HCT116 (cell line): Measurements from ENCODE around the gene DDX10. TPM values are rescaled to one million over a fixed set of nuclear protein-coding genes. Genes with fewer than 3 reads are reported as not detected.

Source experiments
- ATAC-seq: fragments of 200-7000 bp; cut with Tn5 transposase; 2 replicates; pipeline ENCODE4 v1.9.1; 2020; ENCODE audit warnings: mild to moderate bottlenecking, moderate library complexity
- BruUV-seq: library from RNA; stranded (reverse); fragments of 400-500 nt; replicated peaks from 2 replicates; lab custom pipeline; 2021; lab: Mats Ljungman, UMichigan
- CTCF ChIA-PET: fragments of 300-600 bp; sonication (Branson Sonifier 250); formaldehyde crosslinking; loops from one replicate; lab custom pipeline; 2021; ENCODE audit warnings: antibody characterized with exemption; lab: Charles Lee
- POLR2A ChIA-PET: fragments of 300-600, 350-600 bp; sonication (Branson Sonifier 250); formaldehyde crosslinking; loops from one replicate; lab custom pipeline; 2021; ENCODE audit warnings: antibody characterized with exemption; lab: Charles Lee
- RAD21 ChIA-PET, 2 experiments: fragments of 300-600 bp; sonication (Branson Sonifier 250); formaldehyde crosslinking; loops; one replicate each; lab custom pipeline; 2023; ENCODE audit warnings: low total read pairs in 2 of 2; ENCODE audit not compliant: uncharacterized antibody in 2 of 2, unreplicated experiment in 2 of 2, low non-redundant PET in 1 of 2; lab: Charles Lee
- DNase-seq: peaks from one replicate; pipeline ENCODE4 v3.0.0-alpha.2; 2010; ENCODE audit warnings: low read depth, low spot score
- H2AFZ ChIP-seq: fragments of 200-600 bp; shearing (Covaris generic), sonication (generic); 2 replicates; pipeline ENCODE4 v1.6.1; 2017; ENCODE audit warnings: low read depth, mixed run types, mixed read lengths, antibody characterized with exemption, low read length; ENCODE audit not compliant: poor library complexity, severe bottlenecking
- H3K27ac ChIP-seq: 2 replicates; pipeline ENCODE4 v1.5.1; 2012; ENCODE audit warnings: low read depth, low read length
- H3K27me3 ChIP-seq: fragments of 200-600 bp; sonication (generic); 2 replicates; pipeline ENCODE4 v1.6.1; 2016; ENCODE audit warnings: mixed run types, low read length, mixed read lengths; ENCODE audit not compliant: insufficient read depth
- H3K36me3 ChIP-seq, 2 experiments: fragments of 200-500 bp in 1 of 2; fragments of 200-600 bp in 1 of 2; sonication (Bioruptor generic) in 1 of 2; sonication (generic) in 1 of 2; 2 replicates each; pipeline versions ENCODE4 v1.5.1 to v1.6.1; 2014 to 2016; ENCODE audit warnings: low read length in 2 of 2, inconsistent platforms in 1 of 2, mixed read lengths in 1 of 2, mixed run types in 1 of 2; ENCODE audit not compliant: insufficient read depth in 2 of 2, control insufficient read depth in 1 of 2
- H3K4me1 ChIP-seq, 2 experiments: fragments of 200-600 bp in 1 of 2; sonication (generic) in 1 of 2; 2 replicates each; pipeline versions ENCODE4 v1.5.1 to v1.6.1; 2012 to 2017; ENCODE audit warnings: low read length in 2 of 2, inconsistent platforms in 1 of 2, mild to moderate bottlenecking in 1 of 2, mixed read lengths in 1 of 2, mixed run types in 1 of 2, moderate library complexity in 1 of 2; ENCODE audit not compliant: insufficient read depth in 2 of 2, control insufficient read depth in 1 of 2
- H3K4me2 ChIP-seq: fragments of 200-600 bp; sonication (generic); 2 replicates; pipeline ENCODE4 v1.6.1; 2017; ENCODE audit warnings: mixed run types, low read length, mixed read lengths
- H3K4me3 ChIP-seq, 2 experiments: fragments of 200-600 bp in 1 of 2; sonication (generic) in 1 of 2; replicated peaks in 1 of 2; 2 replicates each; pipeline ENCODE4 v1.5.1; 2011 to 2016; ENCODE audit warnings: low read length in 2 of 2, control low read depth in 1 of 2, low read depth in 1 of 2, mild to moderate bottlenecking in 1 of 2, mixed read lengths in 1 of 2, mixed run types in 1 of 2
- H3K79me2 ChIP-seq: fragments of 200-600 bp; sonication (generic); 2 replicates; pipeline ENCODE4 v1.6.1; 2017; ENCODE audit warnings: mild to moderate bottlenecking, mixed run types, low read length, moderate library complexity, mixed read lengths; ENCODE audit not compliant: insufficient read depth
- H3K9ac ChIP-seq: fragments of 200-600 bp; sonication (generic); 2 replicates; pipeline ENCODE4 v1.6.1; 2016; ENCODE audit warnings: low read length, mixed read lengths
- H3K9me2 ChIP-seq: fragments of 200-600 bp; sonication (generic), shearing (Covaris generic); 2 replicates; pipeline ENCODE4 v1.6.1; 2017; ENCODE audit warnings: mixed run types, mild to moderate bottlenecking, moderate library complexity; ENCODE audit not compliant: insufficient read depth
- H3K9me3 ChIP-seq, 2 experiments: fragments of 200-500 bp in 1 of 2; fragments of 200-600 bp in 1 of 2; sonication (Bioruptor generic) in 1 of 2; sonication (generic) in 1 of 2; 2 replicates each; pipeline ENCODE4 v1.6.1; 2014 to 2017; ENCODE audit warnings: low read length in 2 of 2, mixed read lengths in 2 of 2, inconsistent platforms in 1 of 2, low read depth in 1 of 2, mild to moderate bottlenecking in 1 of 2, mixed run types in 1 of 2, moderate library complexity in 1 of 2; ENCODE audit not compliant: control insufficient read depth in 1 of 2, insufficient read depth in 1 of 2
- H4K20me1 ChIP-seq: fragments of 200-600 bp; sonication (generic), shearing (Covaris generic); 2 replicates; pipeline ENCODE4 v1.6.1; 2017; ENCODE audit warnings: mixed run types, mild to moderate bottlenecking, moderate library complexity; ENCODE audit not compliant: insufficient read depth
- ELF1 ChIP-seq: IDR thresholded peaks from 2 replicates; pipeline ENCODE4 v1.6.1; 2012; ENCODE audit warnings: low read depth, borderline replicate concordance
- JUND ChIP-seq: IDR thresholded peaks from 2 replicates; pipeline ENCODE4 v1.6.1; 2012
- POLR2AphosphoS5 ChIP-seq: IDR thresholded peaks from 2 replicates; pipeline ENCODE4 v1.6.1; 2011; ENCODE audit warnings: mild to moderate bottlenecking, low read depth, low read length, moderate library complexity
- RAD21 ChIP-seq: IDR thresholded peaks from 2 replicates; pipeline ENCODE4 v1.6.1; 2012; ENCODE audit warnings: low read depth, mild to moderate bottlenecking
- SIN3A ChIP-seq: IDR thresholded peaks from 2 replicates; pipeline ENCODE4 v1.6.1; 2012; ENCODE audit warnings: low read depth
- TCF7L2 ChIP-seq: IDR thresholded peaks from 2 replicates; pipeline ENCODE4 v1.7.0; 2011; ENCODE audit warnings: borderline replicate concordance, inconsistent platforms; ENCODE audit not compliant: insufficient read depth, insufficient read length; ENCODE audit errors: extremely low read depth
- YY1 ChIP-seq: IDR thresholded peaks from 2 replicates; pipeline ENCODE4 v1.6.1; 2011; ENCODE audit warnings: low read length, low read depth, moderate library complexity, mild to moderate bottlenecking; ENCODE audit not compliant: insufficient replicate concordance; ENCODE audit errors: extremely low read depth
- ZFX ChIP-seq: fragments of 450-650 bp; IDR thresholded peaks from 2 replicates; pipeline ENCODE4 v1.6.1; 2017
- ZNF274 ChIP-seq: fragments of 200-500 bp; sonication (Bioruptor generic); IDR thresholded peaks from 2 replicates; pipeline ENCODE4 v1.6.1; 2014; ENCODE audit warnings: mild to moderate bottlenecking, low read depth, low read length, inconsistent platforms
- intact Hi-C: fragments of 100-400 bp; cut with micrococcal nuclease; formaldehyde crosslinking; loops from 2 replicates; pipeline ENCODE4 v1.10.0; 2022
- total RNA-seq: library from RNA; stranded (reverse); gene quantifications from one replicate; pipeline ENCODE4 v1.2.1, GENCODE V29; 2021; ENCODE audit not compliant: unreplicated experiment
- TF ChIP-seq, protein P1 (sequence below): IDR thresholded peaks from 2 replicates; pipeline ENCODE4 v1.6.1; 2012
- TF ChIP-seq, protein P2 (sequence below): IDR thresholded peaks from 2 replicates; pipeline ENCODE4 v1.6.1; 2012
- TF ChIP-seq, protein P3 (sequence below): IDR thresholded peaks from 2 replicates; pipeline ENCODE4 v1.6.1; 2012; ENCODE audit warnings: low read depth

DDX10 gene
- total RNA-seq, 1 experiment from 2014 or later = 66.5 TPM

DNA sequence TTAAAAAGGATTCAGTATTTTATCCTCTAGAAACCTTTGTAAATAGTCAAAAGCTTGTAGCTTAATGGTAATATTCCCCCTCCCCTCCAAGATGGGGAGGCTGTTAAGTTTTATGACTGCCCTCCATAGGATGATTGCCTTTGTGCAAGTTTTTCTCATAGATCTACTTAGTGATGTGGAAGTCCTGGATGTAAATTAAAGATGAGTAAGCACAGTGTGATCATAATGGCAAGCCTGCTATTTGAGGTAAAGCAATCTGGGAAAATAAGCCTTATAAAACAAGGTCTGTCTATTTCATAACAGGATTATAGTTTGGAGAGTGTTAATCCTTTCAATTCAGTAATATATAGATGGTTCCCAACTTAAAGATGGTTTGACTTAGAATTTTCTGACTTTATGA is 216.3 kb downstream of the DDX10 start:
- RAD21 ChIA-PET = no interaction called here
- Histone ChIP-seq H3K27me3 (no peaks in the 10 kb centered on the region), H3K79me2 (no peaks in the 10 kb centered on the region; the same call in 1 of the 2 replicates), H3K9me2 (no peaks in the 10 kb centered on the region), H3K9ac (no peak overlapping the region), H3K4me3 (no peak overlapping the region), H3K9me3 (no peaks in the 10 kb centered on the region), H4K20me1 (no peaks in the 10 kb centered on the region), H3K27ac (no peak overlapping the region), H3K36me3 (no peaks in the 10 kb centered on the region), H2AFZ (no peak overlapping the region), H3K4me1 (peaks cover 26 to 29% of the 10 kb centered on the region in 2 experiments), H3K4me2 (no peak overlapping the region)
- TF ChIP-seq JUND (no peak), ZFX (no peak), RAD21 (no peak)
- TF ChIP-seq, protein P1, sequence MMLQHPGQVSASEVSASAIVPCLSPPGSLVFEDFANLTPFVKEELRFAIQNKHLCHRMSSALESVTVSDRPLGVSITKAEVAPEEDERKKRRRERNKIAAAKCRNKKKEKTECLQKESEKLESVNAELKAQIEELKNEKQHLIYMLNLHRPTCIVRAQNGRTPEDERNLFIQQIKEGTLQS = no peak
- no peak for DNase-seq
- POLR2A ChIA-PET = no interaction called here
- no TSS peak for BruUV-seq
- ATAC-seq = no peak
- intact Hi-C loops = no loop called here
- CTCF ChIA-PET = interaction anchor here (2.2 kb wide), 1 partner anchor 10 kb away, joined by 8 read pairs; no protein-coding TSS in a partner anchor

DNA sequence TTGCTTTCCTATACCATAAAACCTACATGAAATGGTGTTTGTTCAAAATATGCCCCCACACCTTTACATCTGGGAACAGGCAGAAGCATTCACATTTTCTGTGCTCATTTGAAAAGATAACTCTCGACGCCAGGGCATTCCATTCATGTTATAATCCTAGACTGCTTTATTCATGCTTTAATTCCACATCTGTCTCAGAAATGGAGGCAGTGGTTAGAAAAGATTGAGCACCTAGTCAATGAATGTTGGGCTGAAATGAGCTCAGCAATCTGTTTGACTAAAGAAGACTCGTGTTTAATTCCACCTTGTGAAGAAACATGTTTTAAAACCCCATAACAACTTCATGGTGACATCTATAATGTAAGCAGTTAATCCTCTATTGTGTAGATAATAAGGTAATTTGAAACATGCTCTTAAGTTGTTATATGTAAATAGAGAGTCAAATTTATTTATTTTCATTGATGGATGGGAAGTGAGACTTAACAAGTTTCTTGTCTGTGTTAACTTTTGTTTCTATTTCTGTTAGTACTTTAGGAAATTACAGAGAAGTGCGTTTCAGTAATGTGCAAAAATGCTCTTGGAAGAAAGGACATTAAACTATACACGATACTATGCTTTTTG is 217.5 kb downstream of the DDX10 start:
- Histone ChIP-seq H3K36me3 (no peaks in the 10 kb centered on the region), H3K4me1 (peaks cover 38% of the 10 kb centered on the region in 2 experiments), H3K9me2 (no peaks in the 10 kb centered on the region), H3K4me2 (no peak overlapping the region), H3K27me3 (no peaks in the 10 kb centered on the region), H3K9ac (no peak overlapping the region), H4K20me1 (no peaks in the 10 kb centered on the region), H3K9me3 (no peaks in the 10 kb centered on the region), H2AFZ (no peak overlapping the region), H3K4me3 (no peak overlapping the region), H3K27ac (no peak overlapping the region), H3K79me2 (no peaks in the 10 kb centered on the region; the same call in 1 of the 2 replicates)
- no peak for TF ChIP-seq SIN3A
- TF ChIP-seq JUND = no peak
- no peak for TF ChIP-seq YY1
- TF ChIP-seq TCF7L2 = no peak
- no peak for TF ChIP-seq ZNF274
- no peak for TF ChIP-seq RAD21
- TF ChIP-seq, protein P2, sequence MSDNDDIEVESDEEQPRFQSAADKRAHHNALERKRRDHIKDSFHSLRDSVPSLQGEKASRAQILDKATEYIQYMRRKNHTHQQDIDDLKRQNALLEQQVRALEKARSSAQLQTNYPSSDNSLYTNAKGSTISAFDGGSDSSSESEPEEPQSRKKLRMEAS = no peak
- TF ChIP-seq, protein P3, sequence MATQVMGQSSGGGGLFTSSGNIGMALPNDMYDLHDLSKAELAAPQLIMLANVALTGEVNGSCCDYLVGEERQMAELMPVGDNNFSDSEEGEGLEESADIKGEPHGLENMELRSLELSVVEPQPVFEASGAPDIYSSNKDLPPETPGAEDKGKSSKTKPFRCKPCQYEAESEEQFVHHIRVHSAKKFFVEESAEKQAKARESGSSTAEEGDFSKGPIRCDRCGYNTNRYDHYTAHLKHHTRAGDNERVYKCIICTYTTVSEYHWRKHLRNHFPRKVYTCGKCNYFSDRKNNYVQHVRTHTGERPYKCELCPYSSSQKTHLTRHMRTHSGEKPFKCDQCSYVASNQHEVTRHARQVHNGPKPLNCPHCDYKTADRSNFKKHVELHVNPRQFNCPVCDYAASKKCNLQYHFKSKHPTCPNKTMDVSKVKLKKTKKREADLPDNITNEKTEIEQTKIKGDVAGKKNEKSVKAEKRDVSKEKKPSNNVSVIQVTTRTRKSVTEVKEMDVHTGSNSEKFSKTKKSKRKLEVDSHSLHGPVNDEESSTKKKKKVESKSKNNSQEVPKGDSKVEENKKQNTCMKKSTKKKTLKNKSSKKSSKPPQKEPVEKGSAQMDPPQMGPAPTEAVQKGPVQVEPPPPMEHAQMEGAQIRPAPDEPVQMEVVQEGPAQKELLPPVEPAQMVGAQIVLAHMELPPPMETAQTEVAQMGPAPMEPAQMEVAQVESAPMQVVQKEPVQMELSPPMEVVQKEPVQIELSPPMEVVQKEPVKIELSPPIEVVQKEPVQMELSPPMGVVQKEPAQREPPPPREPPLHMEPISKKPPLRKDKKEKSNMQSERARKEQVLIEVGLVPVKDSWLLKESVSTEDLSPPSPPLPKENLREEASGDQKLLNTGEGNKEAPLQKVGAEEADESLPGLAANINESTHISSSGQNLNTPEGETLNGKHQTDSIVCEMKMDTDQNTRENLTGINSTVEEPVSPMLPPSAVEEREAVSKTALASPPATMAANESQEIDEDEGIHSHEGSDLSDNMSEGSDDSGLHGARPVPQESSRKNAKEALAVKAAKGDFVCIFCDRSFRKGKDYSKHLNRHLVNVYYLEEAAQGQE = no peak
- no peak for TF ChIP-seq POLR2AphosphoS5
- TF ChIP-seq ELF1 = no peak
- CTCF ChIA-PET = no interaction called here
- ATAC-seq (no peak), DNase-seq (no peak)
- intact Hi-C loops = no loop called here
- BruUV-seq = no TSS peak
- POLR2A ChIA-PET = no interaction called here
- RAD21 ChIA-PET = no interaction called here
